Breast epithelium (tissue), 4 donors: Measurements from ENCODE around the gene NUP98. TPM values are rescaled to one million over a fixed set of nuclear protein-coding genes. Genes with fewer than 3 reads are reported as not detected.

ENCODE experiments used
- DNase-seq, 2 donors: peaks; one replicate each; pipeline ENCODE4 v3.0.0-alpha.2; 2019; ENCODE audit warnings: low spot score in 2 of 2
- H3K27ac ChIP-seq, 2 donors: fragments of 200-600 bp; sonication (generic) in 1 of 2; one replicate each; pipeline ENCODE4 v1.5.1; 2016 to 2019; ENCODE audit warnings: mild to moderate bottlenecking in 1 of 2
- H3K27me3 ChIP-seq, 2 donors: fragments of 200-600 bp; sonication (generic) in 1 of 2; one replicate each; pipeline versions ENCODE4 v1.5.1 to v1.6.0; 2017 to 2019; ENCODE audit warnings: control low read depth in 1 of 2, mild to moderate bottlenecking in 1 of 2
- H3K36me3 ChIP-seq: fragments of 200-600 bp; one replicate; pipeline ENCODE4 v1.5.1; 2019
- H3K4me1 ChIP-seq, 2 donors: fragments of 200-600 bp; sonication (generic); one replicate each; pipeline ENCODE4 v1.5.1; 2016 to 2019; ENCODE audit warnings: control low read depth in 1 of 2
- H3K4me3 ChIP-seq, 3 donors: fragments of 200-600 bp; sonication (generic); 1 replicate in 2 of 3; 2 replicates in 1 of 3; pipeline ENCODE4 v1.5.1; 2016 to 2019; ENCODE audit warnings: mild to moderate bottlenecking in 3 of 3, moderate library complexity in 2 of 3
- H3K9me3 ChIP-seq, 2 donors: fragments of 200-600 bp; sonication (generic) in 1 of 2; one replicate each; pipeline ENCODE4 v1.5.1; 2016 to 2019; ENCODE audit warnings: control low read depth in 1 of 2
- CTCF ChIP-seq, 3 donors: fragments of 450-650 bp; IDR thresholded peaks; one replicate each; pipeline ENCODE4 v1.5.1; 2016 to 2017; ENCODE audit warnings: antibody characterized with exemption in 3 of 3, mild to moderate bottlenecking in 3 of 3, moderate library complexity in 3 of 3
- POLR2A ChIP-seq: fragments of 450-650 bp; IDR thresholded peaks from one replicate; pipeline ENCODE4 v1.6.1; 2016; ENCODE audit warnings: antibody characterized with exemption, mild to moderate bottlenecking, moderate library complexity
- POLR2AphosphoS5 ChIP-seq, 3 donors: sonication (generic); formaldehyde crosslinking; IDR thresholded peaks; one replicate each; pipeline ENCODE4 v1.6.1; 2017; ENCODE audit warnings: antibody characterized with exemption in 3 of 3
- intact Hi-C: fragments of 100-400 bp; cut with DNase I; formaldehyde crosslinking; loops from one replicate; pipeline ENCODE4 v1.15.1; 2023; ENCODE audit warnings: low total_unique reads
- total RNA-seq, 3 donors: library from RNA; depleted of rRNA; stranded (reverse); fragments of >200 nt; gene quantifications; one replicate each; pipeline ENCODE4 v1.1.0, GENCODE V29; 2016

NUP98 gene
- total RNA-seq, 3 donors from 2014 or later, result 98.1 to 178 (median 142) TPM

- peaks cover 0 to 7% of the 10 kb centered on the region in 2 donors for H3K4me1 ChIP-seq
- no peaks in the 10 kb centered on the region for H3K36me3 ChIP-seq
- H3K27me3 ChIP-seq, result no peaks in the 10 kb centered on the region
- no peak for DNase-seq
- TF ChIP-seq CTCF (IDR thresholded peaks at IDR 0.05) (no peak), POLR2AphosphoS5 (IDR thresholded peaks at IDR 0.05) (no peak), POLR2A (no peak)
- no peaks in the 10 kb centered on the region for H3K9me3 ChIP-seq
- intact Hi-C loops, result no loop called here
- no peak overlapping the region for H3K27ac ChIP-seq
- no peak overlapping the region for H3K4me3 ChIP-seq
Measured at GRCh38 chr11:3799873-3800272, 2.5 kb upstream of the NUP98 start.

GRCh38 chr11:3799143-3799542 is 1.8 kb upstream of the NUP98 start:
- Histone ChIP-seq H3K4me3 (no peak overlapping the region), H3K27me3 (no peaks in the 10 kb centered on the region), H3K4me1 (peaks cover 0 to 7% of the 10 kb centered on the region in 2 donors), H3K9me3 (no peaks in the 10 kb centered on the region), H3K27ac (no peak overlapping the region), H3K36me3 (no peaks in the 10 kb centered on the region)
- TF ChIP-seq POLR2AphosphoS5 (IDR thresholded peaks at IDR 0.05) (no peak), POLR2A (no peak), CTCF (IDR thresholded peaks at IDR 0.05) (no peak)
- no peak for DNase-seq
- intact Hi-C loops, result no loop called here

- no peak for TF ChIP-seq POLR2AphosphoS5 (IDR thresholded peaks at IDR 0.05)
- no peak for TF ChIP-seq CTCF (IDR thresholded peaks at IDR 0.05)
- no peak for TF ChIP-seq POLR2A
- H3K27ac ChIP-seq, result peak overlapping the region; percentile 97 to 99
- H3K4me1 ChIP-seq, result peaks cover 0 to 7% of the 10 kb centered on the region in 2 donors
- H3K27me3 ChIP-seq, result no peaks in the 10 kb centered on the region
- peak overlapping the region; percentile 89 to 90 (median 90) for H3K4me3 ChIP-seq
- intact Hi-C loops, result no loop called here
- H3K9me3 ChIP-seq, result no peaks in the 10 kb centered on the region
- H3K36me3 ChIP-seq, result no peaks in the 10 kb centered on the region
- DNase-seq, result peak; percentile 47 to 58
Measured at GRCh38 chr11:3796801-3797328, 489 bp downstream of the NUP98 start.

- H3K4me3 ChIP-seq, result peak overlapping the region; percentile 89 to 90 (median 90)
- intact Hi-C loops, result no loop called here
- peaks cover 0 to 7% of the 10 kb centered on the region in 2 donors for H3K4me1 ChIP-seq
- DNase-seq, result no peak
- H3K27ac ChIP-seq, result peak overlapping the region; percentile 97 to 99
- H3K9me3 ChIP-seq, result no peaks in the 10 kb centered on the region
- no peaks in the 10 kb centered on the region for H3K27me3 ChIP-seq
- no peaks in the 10 kb centered on the region for H3K36me3 ChIP-seq
- TF ChIP-seq CTCF (IDR thresholded peaks at IDR 0.05) (no peak), POLR2AphosphoS5 (IDR thresholded peaks at IDR 0.05) (no peak), POLR2A (no peak)
Measured at GRCh38 chr11:3796346-3796745, 1.0 kb downstream of the NUP98 start.

- Histone ChIP-seq H3K9me3 (no peaks in the 10 kb centered on the region), H3K27ac (peak overlapping the region; percentile 97 to 99), H3K27me3 (no peaks in the 10 kb centered on the region), H3K4me3 (peak overlapping the region; percentile 89 to 90 (median 90)), H3K36me3 (no peaks in the 10 kb centered on the region), H3K4me1 (peaks cover 0 to 7% of the 10 kb centered on the region in 2 donors)
- TF ChIP-seq CTCF (IDR thresholded peaks at IDR 0.05), result no peak
- TF ChIP-seq POLR2A, result no peak
- TF ChIP-seq POLR2AphosphoS5 (IDR thresholded peaks at IDR 0.05), result no peak
- intact Hi-C loops, result no loop called here
- no peak for DNase-seq
Measured at GRCh38 chr11:3796002-3796311, 1.4 kb downstream of the NUP98 start.
